Esophagus (tissue), 2 donors: Measurements from ENCODE around the gene IL1F10. TPM values are rescaled to one million over a fixed set of nuclear protein-coding genes. Genes with fewer than 3 reads are reported as not detected.

ENCODE experiments used
- H3K27ac ChIP-seq, 2 donors: one replicate each; pipeline ENCODE4 v1.5.1; 2013; ENCODE audit warnings: low read depth in 2 of 2, mild to moderate bottlenecking in 2 of 2, inconsistent platforms in 1 of 2, low read length in 1 of 2, moderate library complexity in 1 of 2
- H3K27me3 ChIP-seq, 2 donors: one replicate each; pipeline ENCODE4 v1.6.1; 2013; ENCODE audit warnings: low read length in 2 of 2, control low read depth in 1 of 2, mild to moderate bottlenecking in 1 of 2; ENCODE audit not compliant: insufficient read depth in 2 of 2, control insufficient read depth in 1 of 2
- H3K36me3 ChIP-seq, 2 donors: one replicate each; pipeline ENCODE4 v1.6.1; 2013; ENCODE audit warnings: low read length in 1 of 2; ENCODE audit not compliant: control insufficient read depth in 2 of 2, insufficient read depth in 2 of 2
- H3K4me1 ChIP-seq, 2 donors: one replicate each; pipeline ENCODE4 v1.6.1; 2013; ENCODE audit warnings: low read length in 1 of 2; ENCODE audit not compliant: control insufficient read depth in 2 of 2, insufficient read depth in 2 of 2
- H3K4me3 ChIP-seq, 2 donors: one replicate each; pipeline ENCODE4 v1.5.1; 2013; ENCODE audit warnings: low read length in 2 of 2, mild to moderate bottlenecking in 2 of 2, low read depth in 1 of 2, moderate library complexity in 1 of 2
- H3K9me3 ChIP-seq, 2 donors: one replicate each; pipeline ENCODE4 v1.6.1; 2013; ENCODE audit warnings: mild to moderate bottlenecking in 2 of 2, low read depth in 1 of 2, low read length in 1 of 2, moderate library complexity in 1 of 2; ENCODE audit not compliant: control insufficient read depth in 2 of 2, insufficient read depth in 1 of 2
- WGBS, 2 donors: extraction: QIAGEN DNeasy Blood & Tissue Kit; methylation state at CpG; one replicate each; pipeline ENCODE4 v1.1.7; 2013; 5-methylcytosine and 5-hydroxymethylcytosine counted together
- polyA plus RNA-seq, 2 donors: library from polyadenylated mRNA; stranded (reverse); fragments of 200-250 nt; gene quantifications; one replicate each; pipeline ENCODE4 v1.2.3, GENCODE V29; 2013
- donor health status: healthy with polysubstance abuse.
- donor health status: Bipolar disorder and iron deficiency.

IL1F10 gene
- polyA plus RNA-seq, 2 donors = 0.18 to 0.51 TPM

- H3K9me3 ChIP-seq = no peaks in the 10 kb centered on the region
- H3K36me3 ChIP-seq = no peaks in the 10 kb centered on the region
- peaks cover 0 to 2% of the 10 kb centered on the region in 2 donors for H3K4me1 ChIP-seq
- 90 to 94% methylated on average over 3 of the region's 3 CpGs for WGBS, 2 donors
- H3K27ac ChIP-seq = no peak overlapping the region
- no peak overlapping the region for H3K4me3 ChIP-seq
- H3K27me3 ChIP-seq = no peaks in the 10 kb centered on the region
Observed at GRCh38 chr2:113038291-113038690, 29.5 kb upstream of the IL1F10 start.

GRCh38 chr2:113039158-113039557, 28.6 kb upstream of the IL1F10 start:
- 73 to 74% methylated on average over 2 of the region's 2 CpGs for WGBS, 2 donors

GRCh38 chr2:113039719-113040118, 28.1 kb upstream of the IL1F10 start:
- Histone ChIP-seq H3K4me1 (peaks cover 0 to 2% of the 10 kb centered on the region in 2 donors), H3K36me3 (no peaks in the 10 kb centered on the region), H3K27ac (no peak overlapping the region), H3K9me3 (no peaks in the 10 kb centered on the region), H3K27me3 (no peaks in the 10 kb centered on the region), H3K4me3 (no peak overlapping the region)
- 47 to 62% methylated on average over 5 of the region's 5 CpGs for WGBS, 2 donors

More at GRCh38 chr2:113039158-113039557, 28.6 kb upstream of the IL1F10 start:
- H3K36me3 ChIP-seq = no peaks in the 10 kb centered on the region
- no peak overlapping the region for H3K4me3 ChIP-seq
- H3K27ac ChIP-seq = no peak overlapping the region
- H3K4me1 ChIP-seq = peaks cover 0 to 2% of the 10 kb centered on the region in 2 donors
- no peaks in the 10 kb centered on the region for H3K27me3 ChIP-seq
- no peaks in the 10 kb centered on the region for H3K9me3 ChIP-seq

GRCh38 chr2:113041871-113042270, 25.9 kb upstream of the IL1F10 start:
- 65 to 66% methylated on average over 5 of the region's 5 CpGs for WGBS, 2 donors
- Histone ChIP-seq H3K9me3 (no peaks in the 10 kb centered on the region), H3K27me3 (no peaks in the 10 kb centered on the region), H3K4me1 (no peaks in the 10 kb centered on the region), H3K36me3 (no peaks in the 10 kb centered on the region), H3K4me3 (no peak overlapping the region), H3K27ac (no peak overlapping the region)

- WGBS, 2 donors = 87 to 94% methylated on average over 5 of the region's 5 CpGs
Observed at GRCh38 chr2:113046465-113046864, 21.3 kb upstream of the IL1F10 start.

GRCh38 chr2:113050921-113051895, 16.6 kb upstream of the IL1F10 start:
- no peaks in the 10 kb centered on the region for H3K36me3 ChIP-seq
- peaks cover 9 to 11% of the 10 kb centered on the region in 2 donors for H3K9me3 ChIP-seq
- H3K27me3 ChIP-seq = no peaks in the 10 kb centered on the region
- H3K4me3 ChIP-seq = no peak overlapping the region
- WGBS, 2 donors = 94% methylated on average over 38 of the region's 38 CpGs
- H3K27ac ChIP-seq = no peak overlapping the region
- no peaks in the 10 kb centered on the region for H3K4me1 ChIP-seq

More at GRCh38 chr2:113046465-113046864, 21.3 kb upstream of the IL1F10 start:
- Histone ChIP-seq H3K4me1 (no peaks in the 10 kb centered on the region), H3K4me3 (no peak overlapping the region), H3K36me3 (no peaks in the 10 kb centered on the region), H3K27ac (no peak overlapping the region), H3K27me3 (no peaks in the 10 kb centered on the region), H3K9me3 (peaks cover 5% of the 10 kb centered on the region in 2 donors)

GRCh38 chr2:113052396-113052917, 15.3 kb upstream of the IL1F10 start, which contains the start of gene IL36B:
Gene IL36B, minus strand, starts transcription at chr2:113052867.
- Histone ChIP-seq H3K9me3 (peaks cover 9 to 11% of the 10 kb centered on the region in 2 donors), H3K4me3 (no peak within 1 kb of the TSS), H3K36me3 (no peaks in the 10 kb centered on the region), H3K27me3 (no peaks in the 10 kb centered on the region), H3K4me1 (no peaks in the 10 kb centered on the region), H3K27ac (peak within 1 kb of the TSS; percentile 47 to 68)
- WGBS, 2 donors = 71 to 75% methylated on average over 6 of the region's 6 CpGs

GRCh38 chr2:113053666-113054065, 14.1 kb upstream of the IL1F10 start:
- Histone ChIP-seq H3K27me3 (no peaks in the 10 kb centered on the region), H3K4me3 (no peak overlapping the region), H3K9me3 (peaks cover 9 to 11% of the 10 kb centered on the region in 2 donors), H3K4me1 (peaks cover 0 to 2% of the 10 kb centered on the region in 2 donors), H3K27ac (peak overlapping the region; percentile 47 to 68), H3K36me3 (no peaks in the 10 kb centered on the region)
- WGBS, 2 donors = 52 to 56% methylated on average over 3 of the region's 3 CpGs

GRCh38 chr2:113054066-113054465, 13.7 kb upstream of the IL1F10 start:
- Histone ChIP-seq H3K9me3 (peaks cover 9 to 11% of the 10 kb centered on the region in 2 donors), H3K27me3 (no peaks in the 10 kb centered on the region), H3K4me1 (peaks cover 0 to 5% of the 10 kb centered on the region in 2 donors), H3K36me3 (no peaks in the 10 kb centered on the region), H3K4me3 (no peak overlapping the region), H3K27ac (no peak overlapping the region)
